Measurements from ENCODE around the gene TRIM8.

Gene TRIM8

DNA sequence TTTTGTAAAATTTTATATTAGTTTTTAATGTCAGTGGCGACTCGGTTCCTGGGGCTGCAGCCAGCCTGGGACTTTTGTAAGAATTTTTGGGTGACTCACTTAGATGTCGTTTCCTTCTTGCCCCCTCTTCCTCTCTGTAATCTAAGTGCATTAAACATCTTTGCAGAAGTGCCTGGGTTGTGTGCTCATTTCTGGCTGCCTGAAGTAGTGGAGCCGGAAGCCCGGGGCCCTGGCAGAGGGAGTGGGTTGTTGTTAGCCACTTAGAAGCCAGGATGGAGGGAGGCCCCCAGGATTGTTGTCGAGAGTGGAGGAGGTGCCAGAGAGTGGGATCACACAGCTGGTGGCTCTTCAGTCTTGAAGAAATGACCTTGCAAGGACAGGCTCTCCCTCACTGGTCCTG, 11.0 kb upstream of the TRIM8 start:
- DNase-seq (ENCODE audit: low read depth), result no peak

DNA sequence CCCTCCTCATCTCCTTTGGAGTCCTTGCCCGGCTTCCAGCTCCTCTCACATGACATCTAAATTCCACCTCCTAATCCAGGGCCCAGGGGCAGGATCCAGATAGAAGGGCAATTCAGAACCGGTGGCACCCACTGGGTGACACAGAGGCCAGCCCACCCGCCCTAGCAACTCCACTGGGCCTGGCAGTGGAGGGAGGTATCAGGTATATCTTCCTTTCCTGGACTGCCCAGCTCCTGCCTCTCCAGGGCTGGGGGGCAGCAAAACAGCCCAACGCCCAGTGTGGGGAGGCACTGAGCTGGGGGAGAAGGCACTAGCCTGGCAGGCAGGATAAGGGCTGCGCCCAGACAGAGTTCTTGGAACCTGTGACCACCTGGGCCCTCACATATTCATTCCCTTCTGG, 10.4 kb upstream of the TRIM8 start:
- DNase-seq (ENCODE audit: low read depth), result no peak

DNA sequence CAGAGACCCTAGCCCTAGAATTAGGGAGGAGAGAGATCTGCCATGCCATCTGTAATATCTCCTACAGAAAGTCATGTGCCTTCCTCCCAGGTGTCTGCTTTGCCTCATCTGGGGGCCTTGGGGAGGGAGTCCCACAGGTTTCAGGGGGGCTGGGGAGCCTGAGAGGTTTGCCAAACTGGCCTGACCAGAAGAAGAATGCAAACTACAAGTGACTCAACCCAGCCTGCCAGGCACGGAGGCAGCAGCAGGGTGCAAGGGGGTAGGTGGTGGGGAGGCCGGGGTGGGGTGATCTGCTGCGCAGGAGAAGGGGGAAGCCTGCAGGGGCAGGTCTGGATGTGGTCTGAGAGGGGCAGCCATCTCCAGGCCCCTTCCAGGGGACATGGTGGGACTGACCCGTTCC, 9.6 kb upstream of the TRIM8 start:
- DNase-seq (ENCODE audit: low read depth), result no peak

DNA sequence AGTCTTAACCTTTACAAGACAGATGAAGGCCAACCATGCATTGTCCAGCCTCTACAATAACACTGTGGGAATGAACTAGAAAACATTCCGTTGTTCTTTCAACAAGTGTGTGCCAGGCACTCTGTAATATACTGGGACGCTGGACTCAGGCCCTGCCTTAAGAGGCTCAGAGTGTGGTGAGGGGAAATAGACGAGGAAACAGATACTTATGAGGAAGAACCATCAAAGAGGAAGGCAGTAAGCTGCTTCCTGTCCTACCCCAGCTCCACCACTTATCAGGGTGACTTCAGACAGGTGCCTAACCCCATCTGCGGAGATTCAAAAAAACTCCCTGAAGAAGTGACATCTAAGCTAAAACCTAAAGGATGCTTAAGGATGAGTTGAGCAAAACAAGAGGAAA, 8.9 kb upstream of the TRIM8 start:
- DNase-seq (ENCODE audit: low read depth), result no peak

DNA sequence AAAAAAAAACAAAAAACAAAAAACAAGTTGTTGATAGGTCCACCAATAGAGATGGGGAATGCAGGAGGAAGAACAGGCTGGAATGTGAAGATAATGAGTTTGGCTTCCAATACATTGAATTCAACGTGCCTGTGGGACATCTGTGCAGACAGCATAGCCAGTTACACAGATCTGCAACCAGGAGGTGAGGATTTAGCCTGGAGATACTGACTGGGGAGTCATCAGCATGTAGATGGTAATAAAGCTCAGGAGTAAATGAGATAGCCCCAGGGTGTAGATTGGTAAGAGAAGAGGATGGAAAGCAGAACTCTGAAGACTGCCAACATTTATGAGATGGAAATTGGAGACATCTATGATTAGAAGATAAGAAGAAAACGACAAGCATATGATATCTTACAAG, 4.7 kb upstream of the TRIM8 start:
- DNase-seq (ENCODE audit: low read depth), result no peak

DNA sequence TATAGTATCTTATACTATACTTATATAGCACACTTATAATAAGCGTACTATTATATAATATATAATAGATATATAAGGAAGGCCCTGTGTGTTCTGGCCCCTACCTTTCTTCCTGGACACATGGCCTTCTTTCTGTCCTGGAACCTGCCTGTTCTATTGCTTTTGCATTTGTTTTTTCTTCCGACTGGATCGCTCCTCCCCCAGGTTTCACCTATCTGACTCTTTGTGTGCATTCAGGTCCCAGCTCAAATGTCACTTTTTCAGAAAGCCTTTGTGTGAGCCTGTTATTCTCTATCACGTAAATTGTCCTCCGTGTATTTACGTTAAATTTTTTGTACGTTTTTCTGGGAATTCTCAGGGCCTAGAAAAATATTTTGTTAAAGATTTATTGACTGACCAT, 2.9 kb upstream of the TRIM8 start:
- DNase-seq (ENCODE audit: low read depth), result no peak

DNA sequence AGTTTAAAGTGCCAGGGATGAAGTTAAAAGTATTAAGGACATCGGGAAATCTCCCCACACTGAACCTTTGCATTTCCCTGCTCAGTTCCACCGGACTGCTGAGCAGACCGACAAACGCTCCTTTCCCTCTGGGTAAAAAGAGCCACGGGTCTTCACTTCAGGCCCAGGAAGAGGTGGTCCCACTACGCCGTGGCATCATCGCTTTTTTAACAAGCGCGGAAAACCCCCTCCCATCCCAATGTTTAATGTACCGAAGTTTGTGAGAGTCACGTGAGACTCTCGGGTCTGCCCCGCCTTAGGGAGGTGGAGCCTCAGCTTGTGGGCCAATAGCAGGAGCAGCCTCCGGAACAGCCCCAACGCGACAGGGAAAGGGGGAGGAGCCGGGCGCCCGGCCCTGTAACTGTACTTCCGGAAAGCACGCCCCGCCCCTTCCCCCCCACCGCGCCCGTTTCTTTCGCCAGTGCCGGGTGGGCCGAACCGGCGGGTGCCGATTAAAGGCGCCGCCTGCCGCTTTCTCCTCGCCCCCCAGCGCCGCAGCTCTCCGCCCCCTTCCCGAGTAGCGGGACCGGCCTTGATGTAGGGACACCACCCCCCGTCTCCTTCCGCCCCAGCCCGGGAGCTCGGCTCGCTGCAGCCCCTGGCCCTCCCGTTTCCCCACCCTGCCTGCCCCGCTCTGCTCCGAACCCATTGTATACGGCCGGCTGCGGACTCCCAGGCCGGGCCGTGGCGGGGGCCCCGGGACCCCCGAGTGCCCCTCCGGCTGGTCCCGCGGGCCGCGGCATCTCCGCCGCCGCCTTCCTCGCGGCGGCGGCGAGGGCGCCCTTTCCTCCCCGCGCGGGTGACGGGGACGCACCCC, 2.2 kb upstream of the TRIM8 start:
- DNase-seq (ENCODE audit: low read depth), result peak; percentile 97

DNA sequence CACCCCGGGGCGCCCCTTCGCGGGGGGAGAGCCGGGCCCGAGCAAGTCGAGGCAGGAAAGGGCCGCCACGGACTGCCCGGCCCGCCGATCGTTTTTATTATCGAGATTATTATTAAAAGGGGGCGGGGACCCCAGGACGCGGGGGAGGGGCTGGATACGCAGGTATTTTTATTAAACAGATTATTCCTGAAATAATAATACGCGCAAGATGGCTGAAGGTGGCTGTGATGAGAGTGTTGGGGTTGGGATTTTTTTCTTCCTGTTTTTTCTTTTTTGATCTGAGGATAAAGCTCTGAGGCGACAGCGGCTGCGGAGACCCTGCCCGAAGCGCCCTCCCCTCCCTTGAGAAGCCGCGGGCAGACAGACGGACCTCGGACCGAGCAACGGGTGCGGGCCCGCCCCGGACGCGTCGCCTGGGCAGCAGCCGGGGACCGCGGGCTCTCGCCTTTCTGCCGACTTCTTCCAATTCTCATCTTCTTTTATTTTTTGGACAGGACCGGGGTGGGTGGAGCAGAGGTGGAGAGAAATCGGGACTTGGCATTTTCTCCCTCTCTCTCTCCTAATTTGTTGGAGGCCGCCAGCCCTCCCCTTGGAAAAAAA, 1.4 kb upstream of the TRIM8 start:
- DNase-seq (ENCODE audit: low read depth), result peak; percentile 53

DNA sequence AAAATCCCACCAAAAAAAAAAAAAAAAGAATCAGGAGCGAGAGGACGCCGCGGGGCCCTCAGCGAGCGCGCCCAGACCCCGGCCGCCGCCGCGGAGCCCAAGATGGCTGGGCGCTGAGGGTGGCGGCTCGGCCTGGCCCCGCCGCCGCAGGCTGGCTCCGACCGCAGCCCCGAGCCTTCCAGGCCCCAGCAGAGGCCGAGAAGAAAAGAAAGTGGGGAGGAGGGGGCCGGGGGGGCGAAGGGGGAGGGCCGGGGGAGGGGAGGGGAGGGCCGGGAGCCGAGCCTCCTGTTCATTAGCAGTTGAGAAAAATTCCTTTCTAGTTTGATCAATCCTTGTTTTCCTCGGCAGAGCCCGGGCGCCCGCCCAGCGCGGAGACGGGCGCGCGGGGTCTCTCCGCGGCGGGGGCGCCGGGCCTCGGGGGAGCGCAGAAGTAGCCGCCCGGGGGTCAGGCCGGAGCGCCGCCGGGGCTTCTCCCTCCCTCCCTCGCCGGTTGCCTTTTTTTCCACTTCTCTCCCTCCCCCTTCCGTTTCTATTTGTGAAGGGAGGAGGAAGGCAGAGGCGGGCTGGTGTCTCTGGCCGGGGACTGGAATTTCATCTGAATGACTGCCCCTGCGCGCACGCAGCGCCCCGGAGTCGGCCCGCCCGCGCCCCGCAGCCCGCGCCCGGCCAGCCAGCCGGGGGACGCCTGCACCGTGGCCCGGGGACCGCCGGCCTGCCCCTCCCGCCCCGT, 778 bp upstream of the TRIM8 start:
- peak; percentile 52 for DNase-seq (ENCODE audit: low read depth)

DNA sequence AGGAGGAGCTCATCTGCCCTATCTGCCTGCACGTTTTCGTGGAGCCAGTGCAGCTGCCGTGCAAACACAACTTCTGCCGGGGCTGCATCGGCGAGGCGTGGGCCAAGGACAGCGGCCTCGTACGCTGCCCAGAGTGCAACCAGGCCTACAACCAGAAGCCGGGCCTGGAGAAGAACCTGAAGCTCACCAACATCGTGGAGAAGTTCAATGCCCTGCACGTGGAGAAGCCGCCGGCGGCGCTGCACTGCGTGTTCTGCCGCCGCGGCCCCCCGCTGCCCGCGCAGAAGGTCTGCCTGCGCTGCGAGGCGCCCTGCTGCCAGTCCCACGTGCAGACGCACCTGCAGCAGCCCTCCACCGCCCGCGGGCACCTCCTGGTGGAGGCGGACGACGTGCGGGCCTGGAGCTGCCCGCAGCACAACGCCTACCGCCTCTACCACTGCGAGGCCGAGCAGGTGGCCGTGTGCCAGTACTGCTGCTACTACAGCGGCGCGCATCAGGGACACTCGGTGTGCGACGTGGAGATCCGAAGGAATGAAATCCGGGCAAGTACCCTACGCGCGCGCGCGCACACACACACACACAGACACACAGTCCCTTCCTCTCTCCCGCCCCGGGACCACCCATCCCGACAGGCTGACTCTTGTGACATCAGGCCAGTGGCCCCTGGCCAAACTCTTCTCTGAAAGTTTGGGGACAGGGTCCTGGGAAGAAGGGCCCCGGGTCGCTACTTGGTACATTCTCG, 538 bp downstream of the TRIM8 start:
- peak; percentile 56 for DNase-seq (ENCODE audit: low read depth)

DNA sequence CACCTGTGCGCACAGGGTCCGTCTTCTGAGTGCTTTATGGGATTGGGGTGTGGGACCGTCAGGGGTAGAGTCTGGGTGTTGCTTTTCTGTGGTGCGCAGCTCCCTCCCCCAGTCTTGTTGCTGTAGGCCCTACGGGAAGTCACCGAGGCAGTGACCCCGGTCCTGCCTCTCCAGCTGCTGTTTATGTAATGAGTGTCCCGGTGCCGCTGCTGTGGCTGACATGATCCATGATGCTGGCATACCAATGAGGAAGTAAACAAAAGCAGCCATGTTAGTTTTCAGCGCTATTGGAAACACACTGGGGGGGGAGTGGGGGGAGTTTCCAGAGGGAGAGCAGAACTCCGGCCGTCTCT, 1.1 kb downstream of the TRIM8 start:
- no peak for DNase-seq (ENCODE audit: low read depth)

DNA sequence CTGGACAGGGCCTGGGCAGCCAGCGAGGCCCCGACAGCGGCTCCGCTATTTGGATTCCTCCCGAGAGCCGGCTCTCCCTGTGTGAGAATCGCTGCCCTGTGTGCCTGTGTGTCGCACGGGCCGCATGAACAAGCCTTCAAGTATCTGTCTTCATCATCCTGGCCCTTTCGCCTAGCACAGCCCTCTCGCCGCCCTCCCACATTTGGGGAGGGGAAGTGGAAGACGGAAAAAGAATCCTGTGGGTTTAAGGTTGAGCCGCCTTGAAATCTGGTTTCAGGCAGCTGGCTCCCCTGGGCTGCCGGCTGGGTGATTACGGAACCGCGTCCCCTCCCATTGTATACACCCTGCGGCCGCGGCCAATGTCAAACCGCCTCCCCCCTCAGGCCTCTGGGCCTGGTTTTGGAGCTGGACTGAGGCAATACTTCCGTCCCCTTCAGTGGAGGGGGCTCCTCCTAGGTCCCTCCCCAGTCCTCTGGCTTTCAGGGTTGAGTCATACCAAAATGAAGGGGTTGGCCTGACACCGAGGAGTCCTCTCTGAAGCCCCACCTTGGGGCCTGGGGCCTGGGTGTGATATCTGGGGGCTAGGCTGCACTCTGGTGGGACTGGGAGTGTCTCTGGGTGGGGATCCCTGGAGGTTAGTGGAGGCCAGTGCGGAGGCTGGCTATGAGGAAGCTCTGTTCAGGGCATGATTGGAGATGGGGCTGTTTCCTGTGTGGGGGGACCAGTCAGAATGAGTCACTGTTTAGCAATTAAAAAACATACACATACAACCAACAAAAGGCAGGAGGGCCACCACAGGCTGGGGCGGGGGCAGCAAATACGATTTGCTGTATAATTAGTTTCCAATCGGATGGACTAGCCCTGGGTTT, 1.7 kb downstream of the TRIM8 start:
- peak; percentile 97 for DNase-seq (ENCODE audit: low read depth)

DNA sequence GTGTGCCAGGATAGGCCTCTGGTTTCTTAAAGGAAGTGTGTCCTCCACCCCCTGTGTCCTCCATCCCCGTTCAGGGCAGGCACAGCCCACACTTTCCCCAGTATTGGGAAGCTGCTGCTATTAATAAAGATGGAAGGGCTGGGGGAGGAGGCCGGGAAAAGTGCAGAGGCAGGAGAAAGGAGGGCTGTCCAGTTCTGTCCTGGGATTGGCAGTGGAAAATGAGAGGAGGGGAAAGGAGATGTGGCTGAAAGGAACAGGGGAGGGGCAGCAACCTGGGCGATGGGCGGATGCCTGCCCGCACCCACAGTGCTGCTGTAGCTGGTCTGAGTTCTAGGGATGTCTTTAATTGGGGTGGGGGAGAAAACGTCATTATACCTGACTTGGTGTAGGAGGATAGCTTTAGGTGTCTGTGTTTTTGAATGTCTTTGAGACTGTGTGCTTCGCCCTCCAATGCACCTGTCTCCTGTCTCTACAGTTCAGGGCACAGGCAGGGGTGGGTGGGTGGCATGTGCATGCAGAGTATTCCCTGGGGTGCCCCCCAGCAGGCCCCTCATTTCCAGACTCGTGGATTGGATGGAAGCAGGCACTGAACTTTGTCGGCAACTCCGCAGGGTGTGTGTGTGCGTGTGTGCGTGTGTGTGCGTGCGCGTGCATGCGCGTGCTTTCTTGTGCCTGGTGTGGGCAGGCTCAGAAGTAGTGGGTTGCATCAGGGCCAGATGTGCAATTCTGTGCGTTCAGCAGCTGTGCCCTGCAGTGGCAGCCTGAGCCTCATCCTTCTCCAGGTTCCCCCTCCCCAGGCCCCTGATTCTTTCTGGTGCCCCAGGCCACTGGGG, 2.5 kb downstream of the TRIM8 start:
- DNase-seq (ENCODE audit: low read depth), result peak; percentile 43

DNA sequence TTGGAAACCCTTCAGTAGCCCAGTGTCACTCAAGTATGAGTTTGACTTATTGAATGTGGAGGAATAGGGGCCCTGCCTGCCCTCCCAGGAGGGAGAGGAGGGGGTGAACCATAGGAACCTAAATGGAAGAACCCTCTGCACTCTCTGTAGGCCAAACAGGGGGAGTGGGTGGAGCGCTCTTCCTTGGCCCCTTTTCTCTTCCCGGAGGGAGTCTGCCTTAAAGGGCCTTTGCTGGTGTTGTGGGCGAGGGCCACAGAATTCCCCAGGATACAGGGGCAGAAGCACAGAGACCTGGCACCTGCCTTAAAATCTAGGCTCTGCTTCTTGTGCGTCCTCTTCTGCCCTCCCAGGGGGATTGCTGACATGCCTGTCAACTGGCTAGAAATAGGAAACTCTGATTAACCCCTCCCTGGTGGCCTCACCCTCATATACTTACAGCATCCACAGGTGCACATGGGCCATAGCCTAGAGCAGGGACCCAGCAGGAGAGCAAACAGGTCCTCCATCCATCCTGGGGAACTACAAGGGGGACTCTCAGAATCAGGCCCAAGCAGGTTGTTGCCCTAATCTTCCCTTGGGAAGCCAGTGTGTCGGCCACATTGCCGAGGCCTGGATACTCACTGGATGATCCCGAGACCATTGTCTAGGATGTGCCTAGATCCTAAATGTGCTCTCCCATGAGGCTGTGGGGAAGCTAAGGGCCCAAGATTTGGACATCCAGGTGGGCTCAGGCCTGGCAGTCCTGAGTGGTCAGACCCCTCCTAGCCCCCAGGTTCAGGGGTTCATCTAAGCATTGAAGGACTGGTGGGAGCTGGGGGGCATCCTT, 3.4 kb downstream of the TRIM8 start:
- no peak for DNase-seq (ENCODE audit: low read depth)

DNA sequence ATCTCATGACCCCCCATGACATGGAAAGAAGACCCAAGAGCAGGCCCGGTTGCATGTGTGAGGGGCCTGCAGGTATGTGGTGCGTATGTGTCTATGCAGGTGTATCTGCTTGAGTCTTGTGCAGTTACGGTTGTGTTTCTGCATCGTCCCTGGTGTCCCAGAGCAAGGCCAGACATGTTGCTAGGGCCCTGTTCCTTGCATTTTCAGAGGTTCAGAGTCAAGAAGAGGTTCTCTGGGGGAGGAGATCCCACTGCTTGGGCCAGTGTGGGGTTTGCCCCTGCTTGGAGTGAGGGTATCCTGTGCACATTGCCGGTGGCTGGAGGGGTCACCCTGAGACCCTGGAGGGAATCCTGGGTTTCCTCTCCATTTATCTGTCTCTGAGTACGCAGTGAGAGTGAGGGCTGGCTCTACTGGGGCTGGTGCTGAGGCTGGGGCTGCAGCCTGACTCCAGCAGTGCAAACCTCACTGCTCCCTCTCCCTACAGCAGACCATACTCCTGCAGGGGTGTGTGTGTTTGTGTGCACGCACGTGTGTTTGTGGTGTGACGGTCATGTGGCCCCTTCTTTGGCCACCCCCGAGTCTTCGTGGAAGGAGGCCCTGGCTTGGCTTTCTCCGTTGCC, 4.1 kb downstream of the TRIM8 start:
- no peak for DNase-seq (ENCODE audit: low read depth)

DNA sequence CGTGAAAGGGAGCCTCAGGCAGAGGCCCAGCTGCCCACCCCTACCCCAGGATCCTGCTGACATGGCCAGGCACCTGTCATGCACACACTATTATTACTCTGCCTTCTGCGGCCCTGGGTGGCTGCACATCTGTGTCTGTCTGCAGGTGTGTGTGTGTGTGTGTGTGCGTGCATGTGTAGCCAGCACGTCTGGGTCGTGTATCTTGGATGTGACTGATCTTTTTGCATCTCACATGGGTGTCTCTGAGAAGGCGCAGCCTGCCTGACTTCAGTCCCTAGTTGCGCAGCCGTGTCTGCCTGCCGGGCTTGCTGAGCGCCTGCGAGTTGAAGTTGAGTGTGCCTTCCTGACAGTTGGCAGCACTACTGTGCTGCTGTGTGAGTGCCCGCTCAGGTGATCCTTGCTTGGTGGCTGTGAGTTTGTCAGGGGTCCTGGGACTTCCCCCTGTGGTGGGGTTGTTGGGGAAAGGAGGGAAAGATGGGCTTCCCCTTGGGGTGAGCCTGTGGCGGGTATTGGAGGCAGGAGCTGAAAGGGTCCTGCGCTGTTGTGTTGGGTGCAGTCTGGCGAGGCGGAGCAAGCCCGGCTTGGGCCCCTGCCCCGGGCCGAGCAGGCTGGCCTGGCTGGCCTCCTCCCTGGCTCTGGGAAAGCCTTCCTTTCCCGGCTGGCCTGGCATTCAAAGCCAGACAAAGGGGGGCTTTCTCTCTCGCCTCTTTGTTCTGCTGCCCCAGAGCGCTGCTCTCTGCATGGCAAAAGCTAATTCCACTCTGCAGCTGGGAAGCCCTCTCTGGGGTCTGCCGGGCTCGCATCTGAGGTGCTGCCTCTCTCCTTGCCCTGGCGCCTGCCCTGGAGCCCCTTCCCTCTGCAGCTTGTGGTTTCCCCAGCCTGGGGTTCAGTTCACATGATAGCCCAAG, 4.9 kb downstream of the TRIM8 start:
- DNase-seq (ENCODE audit: low read depth), result no peak

DNA sequence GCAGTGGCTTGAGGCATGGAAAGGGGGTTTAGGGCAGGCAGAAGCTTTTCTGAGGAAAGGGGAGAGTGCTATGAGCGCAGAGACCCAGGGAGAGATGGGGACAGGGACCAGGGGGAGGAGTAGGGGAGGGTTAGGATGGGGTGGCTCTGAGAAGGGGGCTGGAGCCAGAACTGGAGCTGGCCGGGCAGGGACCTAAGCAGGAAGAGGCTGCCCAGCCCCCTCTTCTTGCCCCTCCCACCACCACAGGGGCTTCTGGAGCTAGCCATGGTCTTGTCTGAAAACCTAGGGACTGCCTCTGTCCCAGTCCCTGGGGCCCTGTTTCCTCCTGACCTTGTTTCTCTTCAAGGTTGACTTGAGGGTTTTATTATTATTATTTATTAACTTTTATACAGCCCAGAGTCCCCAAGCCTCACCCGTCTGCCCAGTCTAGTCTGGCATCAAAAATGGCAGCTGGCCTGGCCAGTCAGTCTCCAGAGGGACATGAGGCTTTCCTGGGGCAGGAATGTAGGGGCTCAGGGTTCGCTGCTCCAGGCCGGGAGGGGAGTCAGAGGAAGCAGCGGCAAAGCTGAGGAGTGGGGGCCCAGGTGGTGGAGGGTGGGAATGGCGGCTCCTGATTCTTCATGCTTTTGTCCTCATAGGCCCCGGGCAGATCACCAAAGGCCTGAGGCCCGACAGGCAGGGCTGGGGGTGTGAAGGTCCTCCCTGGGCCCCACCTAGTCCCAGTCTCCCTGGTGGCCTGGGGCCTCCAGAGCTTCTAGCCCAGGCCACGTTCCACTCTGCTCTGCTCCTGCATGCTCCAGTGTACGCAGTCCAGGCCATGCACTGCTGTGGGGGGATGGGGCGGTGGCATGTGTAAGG, 5.7 kb downstream of the TRIM8 start:
- no peak for DNase-seq (ENCODE audit: low read depth)
